GM12878 (cell line): ENCODE measurements around the gene CXXC5. TPM values are rescaled to one million over a fixed set of nuclear protein-coding genes. Genes with fewer than 3 reads are reported as not detected.
A peak's percentile ranks its signal among the peaks of the same experiment; 100 is the strongest.

Experiments used
- ASH2L ChIP-seq: fragments of 300-600, 200-600 bp; sonication (generic); IDR thresholded peaks from 2 replicates; pipeline ENCODE4 v1.6.1; 2017; ENCODE audit warnings: low read depth, mild to moderate bottlenecking, borderline replicate concordance
- ATF3 ChIP-seq: IDR thresholded peaks from 2 replicates; pipeline ENCODE4 v1.6.1; 2011; ENCODE audit warnings: low read depth, mild to moderate bottlenecking, low read length, moderate library complexity, borderline replicate concordance; ENCODE audit errors: extremely low read depth
- ATF7 ChIP-seq: fragments of 450-650 bp; IDR thresholded peaks from 2 replicates; pipeline ENCODE4 v1.6.1; 2016; ENCODE audit warnings: low read depth, mild to moderate bottlenecking
- BRCA1 ChIP-seq: IDR thresholded peaks from 2 replicates; pipeline ENCODE4 v1.6.1; 2011; ENCODE audit warnings: low read depth, low read length, improper control_type of control experiment
- CBX5 ChIP-seq: sonication (generic); IDR thresholded peaks from 2 replicates; pipeline ENCODE4 v1.6.1; 2016; ENCODE audit warnings: low read depth, moderate library complexity, mild to moderate bottlenecking, inconsistent platforms
- CEBPB ChIP-seq, 2 experiments: fragments of 150-350 bp in 1 of 2; IDR thresholded peaks; 2 replicates each; pipeline ENCODE4 v1.6.1; 2012 to 2014; ENCODE audit warnings: low read depth in 2 of 2, low read length in 2 of 2, borderline replicate concordance in 1 of 2, inconsistent platforms in 1 of 2
- CREM ChIP-seq: IDR thresholded peaks from 2 replicates; pipeline ENCODE4 v1.6.1; 2014; ENCODE audit warnings: antibody characterized with exemption, low read depth
- EGR1 ChIP-seq, 2 experiments: IDR thresholded peaks; 1 replicate in 1 of 2; 2 replicates in 1 of 2; pipeline ENCODE4 v1.6.1; 2011 to 2012; ENCODE audit warnings: low read depth in 2 of 2, low read length in 2 of 2, borderline replicate concordance in 1 of 2, mild to moderate bottlenecking in 1 of 2, moderate library complexity in 1 of 2
- MEF2B ChIP-seq: fragments of 450-650 bp; IDR thresholded peaks from 2 replicates; pipeline ENCODE4 v1.6.1; 2018; ENCODE audit warnings: mild to moderate bottlenecking, moderate library complexity; ENCODE audit not compliant: partially characterized antibody, poor library complexity, severe bottlenecking
- MTA2 ChIP-seq: fragments of 450-650 bp; IDR thresholded peaks from 2 replicates; pipeline ENCODE4 v1.6.1; 2016; ENCODE audit warnings: low read depth, mild to moderate bottlenecking, moderate library complexity
- PAX8 ChIP-seq: fragments of 450-650 bp; IDR thresholded peaks from 2 replicates; pipeline ENCODE4 v1.6.1; 2017; ENCODE audit warnings: mild to moderate bottlenecking, moderate library complexity
- PML ChIP-seq: IDR thresholded peaks from 2 replicates; pipeline ENCODE4 v1.6.1; 2012; ENCODE audit warnings: low read length, inconsistent platforms
- PRDM15 ChIP-seq: fragments of 450-650 bp; formaldehyde crosslinking; IDR thresholded peaks from 2 replicates; pipeline ENCODE4 v1.4.0; 2020; ENCODE audit warnings: mild to moderate bottlenecking, moderate library complexity
- RBBP5 ChIP-seq: fragments of 200-600 bp; sonication (generic); conservative IDR thresholded peaks from 2 replicates; pipeline ENCODE4 v1.6.1; 2016
- RELB ChIP-seq: fragments of 450-650 bp; IDR thresholded peaks from 2 replicates; pipeline ENCODE4 v1.6.1; 2017; ENCODE audit warnings: low read depth, mild to moderate bottlenecking, moderate library complexity
- SIX5 ChIP-seq: IDR thresholded peaks from 2 replicates; pipeline ENCODE4 v1.6.1; 2011; ENCODE audit warnings: mild to moderate bottlenecking, low read depth, low read length, moderate library complexity; ENCODE audit not compliant: severe bottlenecking
- SMAD1 ChIP-seq: fragments of 450-650 bp; IDR thresholded peaks from 2 replicates; pipeline ENCODE4 v1.6.1; 2018; ENCODE audit warnings: mild to moderate bottlenecking, low read depth; ENCODE audit not compliant: partially characterized antibody
- SMARCA5 ChIP-seq: fragments of 450-650 bp; IDR thresholded peaks from 2 replicates; pipeline ENCODE4 v1.6.1; 2017; ENCODE audit warnings: mild to moderate bottlenecking
- SREBF1 ChIP-seq: IDR thresholded peaks from 2 replicates; pipeline ENCODE4 v1.6.1; 2012; ENCODE audit warnings: mild to moderate bottlenecking, low read length
- SUPT20H ChIP-seq: IDR thresholded peaks from 2 replicates; pipeline ENCODE4 v1.6.1; 2011; ENCODE audit warnings: low read depth, mild to moderate bottlenecking, low read length, moderate library complexity, borderline replicate concordance; ENCODE audit not compliant: control insufficient read depth
- SUZ12 ChIP-seq: fragments of 200-600 bp; sonication (generic); IDR thresholded peaks from one replicate; pipeline ENCODE4 v1.6.1; 2018; ENCODE audit warnings: antibody characterized with exemption, mild to moderate bottlenecking; ENCODE audit not compliant: unreplicated experiment
- TCF12 ChIP-seq: IDR thresholded peaks from 2 replicates; pipeline ENCODE4 v1.6.1; 2011; ENCODE audit warnings: low read depth, mild to moderate bottlenecking, low read length
- WRNIP1 ChIP-seq: IDR thresholded peaks from 2 replicates; pipeline ENCODE4 v1.6.1; 2011; ENCODE audit warnings: low read depth, low read length, improper control_type of control experiment, borderline replicate concordance
- ZBED1 ChIP-seq: IDR thresholded peaks from 2 replicates; pipeline ENCODE4 v1.6.1; 2016; ENCODE audit warnings: borderline replicate concordance
- ZNF207 ChIP-seq: fragments of 450-650 bp; IDR thresholded peaks from 2 replicates; pipeline ENCODE4 v1.6.1; 2014; ENCODE audit warnings: antibody characterized with exemption, mild to moderate bottlenecking, borderline replicate concordance
- ZNF217 ChIP-seq: fragments of 450-650 bp; IDR thresholded peaks from 2 replicates; pipeline ENCODE4 v1.6.1; 2017; ENCODE audit warnings: antibody characterized with exemption, mild to moderate bottlenecking
- polyA plus RNA-seq, 11 experiments: library from polyadenylated mRNA; depleted of rRNA in 4 of 11; unstranded in 6 of 11; stranded (reverse) in 5 of 11; fragments of >200 nt; fragmentation: Nextera tagmentation in 4 of 11; fragmentation: Illumina TruSeq in 1 of 11; extraction: Ambion mirVana in 4 of 11; extraction: Trizol in 1 of 11; gene quantifications; 1 replicate in 1 of 11; 2 replicates in 10 of 11; pipeline versions ENCODE4 v1.2.1 to v1.2.3, GENCODE V29; 2011 to 2016; ENCODE audit warnings: inconsistent platforms in 2 of 11, missing spikeins in 2 of 11, low read depth in 1 of 11
- total RNA-seq, 4 experiments: library from RNA; depleted of rRNA in 3 of 4; stranded (reverse); fragments of >200 nt in 3 of 4; fragmentation: Illumina TruSeq in 1 of 4; extraction: Trizol in 1 of 4; gene quantifications; 2 replicates each; pipeline versions ENCODE4 v1.2.1 to v1.2.3, GENCODE V29; 2013 to 2021

CXXC5 gene
- total and polyA plus RNA-seq, 10 of the 15 experiments (the other 5 are each of a cell fraction or from before 2014, with no cell fraction given) = 1.8 to 90.8 (median 40.7) TPM

- TF ChIP-seq SIX5 (no peak), ATF7 (peak; percentile 47; the same call in 1 of the 2 replicates), TCF12 (no peak), WRNIP1 (no peak), PML (no peak), ATF3 (no peak), SUZ12 (no peak), ASH2L (no peak), SUPT20H (no peak), SMARCA5 (0 out of 2 replicates have a peak, but pooled peaks have one; percentile 70), CBX5 (no peak), ZNF217 (no peak), SMAD1 (no peak), RELB (0 out of 2 replicates have a peak, but pooled peaks have one; percentile 32), EGR1 (IDR thresholded peaks at IDR 0.05; ENCODE audit: borderline replicate concordance in 1 of 2, low read depth in 2 of 2, low read length in 2 of 2) (no peak), ZNF207 (no peak), PRDM15 (CRISPR knock-in tag) (no peak), MEF2B (no peak), BRCA1 (no peak), RBBP5 (no peak), CEBPB (IDR thresholded peaks at IDR 0.05; ENCODE audit: borderline replicate concordance in 1 of 2, low read depth in 2 of 2, low read length in 2 of 2) (no peak), ZBED1 (no peak), MTA2 (0 out of 2 replicates have a peak, but pooled peaks have one; percentile 14), PAX8 (no peak), SREBF1 (no peak), CREM (no peak; the same call in 1 of the 2 replicates)
Observed at GRCh38 chr5:139633295-139634027, 14.7 kb upstream of the CXXC5 start (continued).
